HG03575 (cell line): ENCODE measurements around the gene ADGRL2.

Experiments
- ATAC-seq: cut with Tn5 transposase; IDR thresholded peaks from one replicate; pipeline ENCODE4 v1.9.1; 2021; ENCODE audit not compliant: unreplicated experiment, insufficient number of reproducible peaks, low FRiP score; ENCODE audit errors: extremely low read depth

The ADGRL2 gene

DNA sequence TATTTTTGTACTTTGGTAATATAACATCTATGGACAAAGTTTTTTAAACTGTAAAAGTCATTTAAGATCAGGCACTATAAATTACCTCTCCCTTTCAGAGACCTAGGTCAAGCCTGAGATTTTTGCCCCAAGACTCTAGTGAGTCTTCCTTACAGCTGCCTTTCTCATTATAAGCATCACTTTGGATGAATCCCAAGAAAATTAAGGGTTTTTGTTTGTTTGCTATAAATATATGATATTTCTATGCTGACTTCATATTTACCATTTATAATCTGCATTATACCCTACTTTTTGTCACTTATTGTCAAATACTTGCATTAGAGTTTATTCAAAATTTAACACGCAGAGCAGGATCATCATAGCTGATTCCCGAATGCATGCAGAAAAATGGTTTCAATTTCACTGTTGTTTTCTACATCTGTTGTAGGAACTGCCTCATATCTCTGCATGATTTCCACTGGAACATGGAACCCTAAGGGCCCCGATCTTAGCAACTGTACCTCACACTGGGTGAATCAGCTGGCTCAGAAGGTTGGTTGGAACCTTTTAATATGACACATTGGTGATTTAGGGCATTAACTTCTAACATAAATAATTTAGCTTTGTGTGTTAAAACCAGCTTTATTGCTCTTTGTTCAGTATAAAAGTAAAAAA is 150.0 kb downstream of the ADGRL2 start:
- no peak for ATAC-seq

GRCh38 chr1:81954534-81955020 is 153.8 kb downstream of the ADGRL2 start:
- no peak for ATAC-seq

GRCh38 chr1:81967951-81968350 is 167.2 kb downstream of the ADGRL2 start:
- ATAC-seq: no peak

- no peak for ATAC-seq
Observed at GRCh38 chr1:81970416-81970815, 169.7 kb downstream of the ADGRL2 start.

GRCh38 chr1:81974222-81974841 is 173.6 kb downstream of the ADGRL2 start:
- no peak for ATAC-seq

DNA sequence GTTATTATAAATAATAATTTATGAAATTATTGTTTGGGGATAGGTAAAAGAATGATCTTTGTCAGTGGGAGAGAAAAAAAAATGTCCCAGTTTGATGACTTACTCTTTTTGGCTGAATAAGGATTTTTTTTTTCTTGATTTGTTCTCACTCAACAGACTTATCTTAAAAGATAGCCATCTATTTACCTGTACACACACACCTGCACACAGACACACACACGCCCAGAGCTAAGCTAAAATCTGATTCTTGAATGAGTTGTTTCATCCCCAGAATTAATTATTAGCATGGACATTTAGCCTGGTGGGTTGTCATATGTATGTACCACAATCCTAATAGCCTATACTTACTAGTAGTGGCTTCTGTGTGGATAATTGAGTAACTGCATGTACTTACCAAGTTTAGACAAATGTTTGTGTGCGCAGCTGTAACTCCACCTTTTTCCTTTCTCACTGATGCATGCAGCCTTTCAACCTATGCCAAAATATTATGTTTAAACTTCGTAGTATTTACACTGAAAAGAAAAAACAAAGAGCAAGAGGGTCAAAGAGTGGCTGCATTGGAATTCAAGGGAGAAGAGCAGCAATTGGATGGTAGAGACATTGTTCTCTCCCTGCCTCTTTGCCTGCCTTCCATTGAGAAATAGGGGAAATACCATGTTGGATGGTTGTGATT is 174.3 kb downstream of the ADGRL2 start:
- ATAC-seq: no peak

GRCh38 chr1:81976539-81976938 is 175.8 kb downstream of the ADGRL2 start:
- no peak for ATAC-seq

DNA sequence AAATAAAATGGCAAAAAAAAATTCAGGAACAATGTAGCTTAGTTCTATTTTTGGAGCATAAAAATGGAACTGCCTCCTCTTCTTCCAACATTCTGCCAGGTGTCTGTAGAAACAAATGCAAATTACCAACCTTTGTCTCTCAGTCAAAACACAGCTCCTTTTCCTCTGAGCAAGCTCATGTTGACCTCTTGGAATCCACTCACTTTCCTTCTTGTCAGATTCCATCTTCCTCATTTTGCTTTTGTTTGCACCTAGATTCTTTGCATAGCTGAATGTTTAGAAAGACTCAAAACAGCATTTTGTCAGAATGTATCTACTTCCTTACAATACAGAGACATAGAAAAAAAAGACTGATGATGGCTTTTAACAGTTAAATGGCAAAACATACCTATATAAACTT is 178.2 kb downstream of the ADGRL2 start:
- ATAC-seq: no peak

DNA sequence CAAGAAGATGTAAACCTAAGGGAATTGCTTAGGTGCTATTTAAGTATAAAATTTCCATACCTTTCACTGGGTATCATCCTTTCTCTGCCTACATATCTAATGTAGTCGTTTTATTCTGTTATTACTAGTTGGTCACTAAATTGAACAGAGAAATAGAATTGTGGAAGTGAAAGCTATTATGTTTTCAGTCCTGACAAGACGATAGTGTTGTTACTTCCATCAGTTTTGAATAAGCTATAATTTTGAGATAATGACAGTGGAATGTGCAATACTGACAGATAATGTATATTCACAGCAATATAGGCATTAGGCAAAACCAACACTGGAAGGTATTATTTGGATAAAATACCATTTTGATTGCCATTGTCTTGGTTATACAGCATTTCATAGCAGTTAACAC is 181.8 kb downstream of the ADGRL2 start:
- ATAC-seq: no peak

DNA sequence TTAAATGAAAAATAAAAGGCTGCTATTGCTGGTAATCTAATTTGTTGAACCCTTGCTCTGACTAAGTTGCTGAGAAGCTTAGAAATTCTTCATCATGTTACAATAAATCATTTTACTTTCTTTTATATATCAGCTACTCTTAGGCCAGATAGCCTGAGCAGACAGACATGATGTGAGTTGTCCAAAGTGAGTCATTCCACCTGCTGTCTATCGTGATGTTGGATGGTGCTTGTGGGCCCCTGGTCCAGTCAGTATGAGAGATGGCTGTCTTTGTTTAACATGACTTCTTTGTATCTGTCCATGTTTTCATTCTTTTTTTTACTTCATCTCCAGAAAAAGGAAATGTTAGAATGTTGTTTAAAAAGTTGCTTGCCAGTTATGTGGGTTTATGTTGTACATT is 188.8 kb downstream of the ADGRL2 start:
- ATAC-seq: no peak

DNA sequence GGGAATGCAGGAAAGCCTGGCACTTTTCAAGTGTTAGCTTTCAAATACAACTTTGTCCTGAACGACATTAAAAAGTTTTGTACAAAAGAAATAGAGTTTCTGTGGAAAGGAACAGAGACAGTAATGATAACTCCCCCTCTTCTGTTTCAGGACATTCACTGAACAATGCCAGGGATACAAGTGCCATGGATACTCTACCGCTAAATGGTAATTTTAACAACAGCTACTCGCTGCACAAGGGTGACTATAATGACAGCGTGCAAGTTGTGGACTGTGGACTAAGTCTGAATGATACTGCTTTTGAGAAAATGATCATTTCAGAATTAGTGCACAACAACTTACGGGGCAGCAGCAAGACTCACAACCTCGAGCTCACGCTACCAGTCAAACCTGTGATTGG is 189.5 kb downstream of the ADGRL2 start:
- no peak for ATAC-seq

DNA sequence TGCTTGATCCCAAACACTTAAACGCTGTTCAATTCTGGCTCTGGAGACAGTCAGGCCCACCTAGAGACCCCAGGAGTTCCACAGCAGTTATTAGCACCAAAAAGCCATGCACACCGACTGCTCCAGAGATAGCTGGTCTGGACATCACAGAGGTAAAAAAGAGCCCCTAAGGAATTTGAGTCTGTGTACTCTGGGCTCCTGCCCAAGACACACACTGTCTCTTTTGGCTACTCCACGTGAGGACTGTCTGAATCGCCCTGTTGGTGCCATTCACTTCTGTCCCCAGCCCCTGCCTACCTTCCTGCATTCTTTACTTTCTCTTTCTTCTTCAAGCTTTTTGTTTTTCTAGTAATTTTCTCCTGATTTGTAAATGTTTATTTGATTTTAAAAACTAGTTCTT is 197.4 kb downstream of the ADGRL2 start:
- no peak for ATAC-seq

- ATAC-seq: no peak
Observed at GRCh38 chr1:81999364-81999763, 198.6 kb downstream of the ADGRL2 start.

DNA sequence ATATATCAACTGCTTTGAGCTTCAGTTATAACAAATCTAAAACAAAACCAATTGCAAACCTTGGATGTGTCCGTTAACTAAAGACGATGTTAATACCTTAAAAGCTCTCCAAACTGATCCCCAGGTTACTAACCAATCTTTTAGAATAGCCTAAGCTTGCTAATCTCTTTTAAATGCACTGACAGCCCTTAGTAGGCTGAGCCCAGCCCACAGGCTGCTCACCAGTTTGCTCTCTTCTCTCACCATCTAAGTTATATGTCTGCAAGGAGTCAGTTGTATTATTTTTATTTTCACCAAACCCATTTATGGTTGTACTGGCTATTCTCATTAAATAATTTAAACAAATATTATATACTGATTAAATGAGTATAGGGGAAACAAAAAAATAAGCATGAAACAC is 199.5 kb downstream of the ADGRL2 start:
- ATAC-seq: no peak

- ATAC-seq: no peak
Observed at GRCh38 chr1:82001345-82001744, 200.6 kb downstream of the ADGRL2 start.

DNA sequence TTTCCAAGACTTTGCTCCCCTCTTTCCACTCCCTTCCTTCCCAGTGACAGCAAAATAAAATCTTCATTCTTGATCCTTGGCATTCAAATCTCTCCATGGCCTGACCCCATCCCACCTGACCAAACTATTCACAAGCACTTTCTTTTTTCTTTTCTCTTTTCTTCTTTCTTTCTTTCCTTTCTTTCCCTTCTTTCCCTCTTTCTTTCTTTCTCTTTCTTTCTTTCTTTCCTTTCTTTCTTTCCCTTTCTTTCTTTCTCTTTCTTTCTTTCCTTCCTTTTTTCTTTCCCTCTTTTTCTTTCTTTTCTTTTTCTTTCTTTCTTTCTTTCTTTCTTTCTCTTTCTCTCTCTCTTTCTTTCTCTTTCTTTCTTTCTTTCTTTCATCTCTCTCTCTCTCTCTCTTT is 207.1 kb downstream of the ADGRL2 start:
- ATAC-seq: no peak

DNA sequence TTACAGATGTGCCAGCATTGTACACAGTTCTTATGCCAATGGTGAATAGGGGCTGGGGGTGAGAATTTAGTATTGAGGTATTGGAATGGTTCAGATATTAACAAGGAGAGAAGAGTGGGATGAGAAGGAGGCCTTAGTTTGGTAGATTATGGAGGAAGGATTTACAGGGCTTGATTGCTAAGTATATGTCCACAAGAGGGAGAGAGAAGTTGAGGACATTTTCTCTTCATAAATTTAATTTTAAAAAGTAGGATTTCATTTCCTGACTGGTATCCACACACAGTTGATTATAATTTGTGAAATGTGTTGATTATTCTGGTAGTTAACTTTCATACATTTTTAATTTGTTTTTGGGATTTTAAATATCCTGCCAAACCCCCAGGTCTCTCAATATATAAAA is 213.0 kb downstream of the ADGRL2 start:
- ATAC-seq: no peak

- ATAC-seq: no peak
Observed at GRCh38 chr1:82015444-82015843, 214.7 kb downstream of the ADGRL2 start.

DNA sequence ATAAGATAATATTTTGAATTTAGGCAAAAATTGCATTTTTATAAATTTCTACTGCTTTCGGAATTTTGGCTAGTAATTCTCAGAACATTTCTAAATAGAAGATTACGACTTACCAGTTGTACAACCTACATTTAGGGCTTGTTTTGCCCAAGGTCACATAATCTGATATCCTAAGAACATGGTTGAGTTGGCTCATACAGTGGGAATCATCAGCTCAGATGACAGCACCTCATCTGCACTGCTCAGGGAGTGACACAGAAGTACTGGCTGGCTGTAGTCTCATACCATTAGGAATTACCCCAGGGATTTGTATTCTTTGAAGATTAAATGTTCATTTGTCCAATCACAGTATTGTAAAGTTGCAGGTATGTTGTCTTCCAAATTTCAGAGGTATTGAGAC is 217.6 kb downstream of the ADGRL2 start:
- no peak for ATAC-seq

DNA sequence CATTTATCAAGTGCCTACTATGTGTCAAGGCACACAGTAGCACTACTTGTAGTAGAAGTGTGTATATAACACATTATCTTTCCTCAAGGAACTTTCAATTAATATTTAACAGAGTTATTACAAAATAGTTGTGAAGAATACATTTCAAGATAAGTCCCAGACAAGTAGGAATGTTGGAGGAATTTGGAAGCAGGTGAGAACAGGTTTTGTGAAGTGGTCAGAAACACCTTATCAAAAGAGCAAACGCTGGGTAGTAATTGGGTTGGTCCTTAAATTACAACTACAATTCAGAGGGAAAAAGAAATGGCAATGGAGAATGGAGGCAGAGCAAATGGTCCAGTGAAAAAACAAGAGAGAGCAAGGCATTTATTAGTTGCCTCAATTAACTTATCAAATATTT is 218.8 kb downstream of the ADGRL2 start:
- no peak for ATAC-seq
